HG03558 (cell line): ENCODE measurements around the gene METTL13.

Source experiments
- ATAC-seq: cut with Tn5 transposase; IDR thresholded peaks from one replicate; pipeline ENCODE4 v1.9.1; 2021; ENCODE audit warnings: moderate number of reproducible peaks; ENCODE audit not compliant: unreplicated experiment; ENCODE audit errors: extremely low read depth

Gene METTL13

DNA sequence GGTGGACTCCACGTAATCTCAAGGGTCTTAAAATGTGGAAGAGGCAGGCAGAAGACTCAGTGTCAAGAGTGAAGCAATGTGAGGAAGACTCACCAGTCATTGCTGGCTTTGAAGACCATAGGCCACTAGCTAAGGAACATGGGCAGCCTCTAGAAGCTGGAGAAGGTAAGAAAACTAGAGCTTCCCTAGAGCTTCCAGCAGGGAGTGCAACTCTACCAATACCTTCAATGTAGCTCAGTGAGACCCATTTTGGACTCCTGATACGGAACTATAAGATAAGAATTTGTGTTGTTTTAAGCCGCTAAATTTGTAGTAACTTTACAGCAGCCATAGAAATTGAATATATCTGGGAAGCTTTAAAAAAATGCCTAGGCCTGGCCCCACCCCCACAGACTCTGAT is 18.9 kb downstream of the METTL13 start:
- ATAC-seq, result no peak

DNA sequence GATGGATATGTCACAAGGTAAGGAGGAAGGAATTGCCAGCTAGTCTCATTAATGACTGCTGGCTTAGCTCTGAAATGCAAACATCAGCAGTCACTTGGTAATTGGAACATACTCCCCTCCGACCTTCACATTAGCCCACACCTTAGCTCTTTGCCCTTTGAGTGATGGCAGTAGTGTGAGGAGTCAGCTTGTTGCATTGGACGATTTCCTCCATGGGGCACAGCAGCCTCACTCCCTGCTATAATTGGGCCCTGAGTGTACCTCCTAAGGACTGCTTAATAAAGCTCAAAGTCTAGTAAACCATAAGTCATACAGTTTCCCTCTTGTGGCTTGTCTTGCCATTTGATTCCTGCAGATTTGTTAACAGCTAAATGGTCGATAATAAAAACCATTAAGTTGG is 19.4 kb downstream of the METTL13 start:
- ATAC-seq, result no peak

DNA sequence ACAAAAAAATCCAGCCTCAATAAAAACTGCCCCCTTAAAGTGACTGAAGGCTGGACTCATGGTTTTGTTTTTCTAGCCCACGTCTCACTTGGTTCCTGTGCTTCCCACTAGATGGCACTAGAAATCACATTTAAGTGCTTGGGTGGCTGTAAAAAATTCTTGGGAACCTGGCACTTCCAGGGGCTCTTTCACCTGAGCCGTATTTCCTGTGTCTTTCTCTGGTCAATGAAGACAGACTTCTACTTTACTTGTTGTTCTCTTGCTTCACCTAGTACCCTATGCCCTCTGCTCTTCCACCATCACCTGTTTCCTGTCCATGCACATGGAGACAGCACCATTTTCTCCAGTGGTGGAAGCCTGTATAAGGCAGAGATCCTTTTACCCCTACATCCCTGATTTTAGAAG is 20.0 kb downstream of the METTL13 start:
- ATAC-seq, result no peak

DNA sequence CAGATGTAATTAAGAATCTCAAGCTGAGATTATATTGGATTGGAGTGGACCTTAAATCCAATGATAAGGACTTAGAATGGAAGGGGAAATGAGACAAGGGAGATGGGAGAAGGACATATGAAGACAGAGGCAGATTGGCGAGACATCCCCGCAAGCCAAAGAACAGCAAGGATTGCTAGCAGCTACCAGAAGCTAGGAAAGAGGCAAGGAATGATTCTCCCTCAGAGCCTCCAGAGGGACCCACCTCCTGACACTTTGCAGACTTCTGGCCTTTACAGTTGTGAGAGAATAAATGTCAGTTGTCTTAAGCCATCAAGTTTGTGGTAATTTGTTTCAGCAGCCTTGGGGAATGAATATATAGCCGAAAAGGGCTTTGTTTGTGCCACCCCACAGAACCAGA is 20.7 kb downstream of the METTL13 start:
- no peak for ATAC-seq

DNA sequence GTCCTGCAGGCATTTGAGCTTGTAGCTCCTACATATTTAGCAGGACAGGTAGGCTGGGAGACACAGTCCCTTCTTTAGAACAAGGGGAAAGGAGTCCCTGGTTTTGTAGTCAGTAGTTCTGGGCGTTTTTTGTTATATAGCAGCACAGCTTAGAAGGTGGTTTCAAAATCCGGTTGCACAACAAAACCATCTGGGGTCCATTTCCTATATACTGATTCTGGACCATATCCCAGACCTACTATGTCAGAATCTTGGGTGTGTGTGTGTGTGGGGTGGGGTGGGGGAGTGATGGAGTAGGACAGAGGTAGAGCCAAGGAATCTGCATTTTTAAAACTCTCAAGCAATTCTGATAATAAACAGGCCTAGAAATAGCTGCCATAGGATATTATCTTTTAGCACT is 21.6 kb downstream of the METTL13 start:
- ATAC-seq, result no peak

DNA sequence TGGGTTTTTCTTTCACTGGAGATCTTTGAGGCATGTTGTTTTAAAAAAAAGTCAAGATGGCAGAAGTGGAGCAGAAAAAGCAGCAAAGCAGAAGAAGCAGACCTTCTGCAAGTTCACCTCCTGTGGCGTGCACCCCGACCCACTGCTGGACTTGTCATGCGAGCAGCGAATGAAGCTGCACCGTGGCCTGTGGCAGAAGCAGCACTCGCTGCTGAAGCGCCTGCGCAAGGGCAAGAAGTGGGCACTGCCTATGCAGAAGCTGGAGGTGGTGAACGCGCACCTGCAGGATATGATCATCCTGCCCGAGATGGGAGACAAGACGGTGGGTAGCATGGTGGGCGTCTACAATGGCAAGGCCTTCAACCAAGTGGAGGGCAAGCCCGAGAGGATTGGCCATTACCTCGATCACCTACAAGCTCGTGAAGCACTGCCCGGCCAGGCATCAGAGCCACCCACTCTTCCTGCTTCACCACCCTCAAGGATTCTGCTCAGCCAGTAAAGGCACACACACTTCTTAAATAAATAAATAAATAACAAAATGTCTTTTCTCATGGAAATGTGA is 22.1 kb downstream of the METTL13 start:
- no peak for ATAC-seq

DNA sequence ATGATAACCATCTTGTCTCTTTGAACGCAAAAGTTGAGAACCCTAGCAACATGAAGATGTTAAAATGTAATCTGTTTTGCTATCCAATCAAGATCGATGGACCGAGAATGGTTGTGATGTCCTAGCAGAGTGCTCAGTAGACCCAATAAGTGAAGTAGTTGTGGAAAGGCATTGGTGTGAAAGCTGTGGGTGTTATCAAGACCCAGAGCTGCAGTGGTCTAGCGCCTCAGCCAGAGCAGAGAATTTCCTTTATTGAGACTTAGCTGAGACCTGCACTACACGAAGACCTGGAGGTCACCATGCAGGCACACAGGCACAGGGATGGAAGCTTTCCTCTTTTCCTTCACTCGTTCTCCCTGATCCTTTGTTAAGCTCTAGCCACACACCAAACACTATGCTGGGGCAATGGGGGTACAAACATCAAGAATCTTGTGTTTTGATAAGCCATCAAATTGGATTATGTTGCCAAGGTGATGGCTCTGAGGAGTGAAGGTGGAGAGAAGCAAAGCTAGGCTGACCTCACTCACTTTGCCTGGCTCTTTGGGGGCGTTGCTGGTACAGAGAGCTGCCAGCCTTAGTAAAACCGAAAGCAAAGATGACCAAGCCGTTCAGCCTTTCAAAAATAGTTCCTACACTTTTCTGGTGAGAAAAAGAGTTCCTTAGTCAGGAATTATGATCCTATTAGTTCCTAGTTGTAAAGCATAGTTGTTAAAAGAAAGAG is 24.1 kb downstream of the METTL13 start:
- ATAC-seq, result peak; percentile 69

DNA sequence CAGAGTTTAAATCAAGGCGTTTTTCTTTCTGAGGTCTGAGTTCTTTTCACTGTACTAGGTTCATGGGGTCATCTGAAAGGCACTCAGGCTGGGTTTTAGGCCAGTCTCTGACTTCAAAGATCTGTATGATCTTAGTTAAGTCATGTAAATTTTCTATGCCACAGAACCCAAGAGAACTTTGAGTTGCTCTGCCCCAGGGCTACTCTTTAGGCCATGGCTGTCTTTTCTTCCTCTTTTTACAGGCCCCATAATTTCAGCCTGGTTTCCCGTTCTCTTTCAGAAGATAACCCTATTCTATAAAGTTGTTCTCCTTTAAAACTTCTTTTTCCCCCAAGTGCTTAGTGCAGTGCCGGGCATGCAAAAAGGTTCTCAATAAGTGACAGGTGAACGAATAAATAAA is 26.1 kb downstream of the METTL13 start:
- no peak for ATAC-seq

DNA sequence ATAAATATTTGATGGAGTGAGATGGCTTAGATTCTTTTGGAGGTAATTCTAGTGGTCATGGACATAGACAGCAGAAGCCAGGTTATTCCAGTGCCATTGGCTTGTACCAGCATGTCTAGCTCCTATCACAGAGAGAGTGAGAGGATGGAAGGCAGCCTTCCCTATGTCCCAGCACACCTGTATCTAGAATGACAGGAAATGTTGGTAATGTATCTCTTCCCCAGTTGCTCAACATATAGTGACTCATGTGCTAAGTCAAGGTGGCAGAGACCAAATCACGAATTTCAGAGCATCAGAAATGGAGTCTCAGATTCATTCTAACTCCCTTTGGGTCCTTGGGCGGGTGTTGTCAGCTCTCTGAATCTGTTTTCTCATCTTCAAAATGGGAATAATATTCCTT is 28.4 kb downstream of the METTL13 start:
- no peak for ATAC-seq

DNA sequence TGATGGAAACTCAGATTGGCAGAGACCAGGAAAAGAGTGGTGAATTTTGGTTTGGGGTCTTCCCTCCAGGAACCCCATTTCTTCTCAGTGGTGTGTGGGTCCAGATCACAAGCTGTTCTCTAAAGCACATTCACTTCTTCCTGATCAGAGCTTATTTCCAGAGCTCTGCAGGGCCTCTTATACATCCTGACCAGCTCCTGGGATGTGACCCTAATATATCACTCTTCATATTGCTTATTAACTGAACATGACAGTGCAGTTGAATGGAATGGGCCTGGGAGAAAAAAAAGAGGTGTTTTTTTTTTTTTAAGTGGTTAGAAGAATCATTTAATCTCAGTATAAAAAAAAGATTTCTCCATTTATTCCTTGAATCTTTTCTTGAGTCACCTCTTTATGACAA is 30.2 kb downstream of the METTL13 start:
- ATAC-seq, result no peak

DNA sequence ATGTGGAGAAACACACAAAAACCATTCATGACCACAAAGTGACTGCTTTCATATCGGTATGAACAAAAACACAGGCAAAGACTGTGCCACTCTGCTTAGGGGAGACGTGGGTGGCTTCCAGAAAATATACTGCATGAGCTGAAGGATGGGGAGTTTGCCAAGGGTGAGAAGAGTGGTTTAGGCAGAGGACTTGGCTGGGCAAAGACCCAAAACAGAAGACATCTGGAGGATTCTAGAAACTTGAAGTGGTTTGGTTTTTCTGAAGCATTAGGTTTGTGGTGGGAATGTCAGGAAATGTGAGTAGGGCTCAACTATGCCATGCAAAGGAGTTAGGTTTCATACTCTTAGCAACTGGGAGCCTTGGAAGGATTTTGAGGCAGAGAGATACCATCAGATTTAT is 33.2 kb downstream of the METTL13 start:
- ATAC-seq, result no peak

DNA sequence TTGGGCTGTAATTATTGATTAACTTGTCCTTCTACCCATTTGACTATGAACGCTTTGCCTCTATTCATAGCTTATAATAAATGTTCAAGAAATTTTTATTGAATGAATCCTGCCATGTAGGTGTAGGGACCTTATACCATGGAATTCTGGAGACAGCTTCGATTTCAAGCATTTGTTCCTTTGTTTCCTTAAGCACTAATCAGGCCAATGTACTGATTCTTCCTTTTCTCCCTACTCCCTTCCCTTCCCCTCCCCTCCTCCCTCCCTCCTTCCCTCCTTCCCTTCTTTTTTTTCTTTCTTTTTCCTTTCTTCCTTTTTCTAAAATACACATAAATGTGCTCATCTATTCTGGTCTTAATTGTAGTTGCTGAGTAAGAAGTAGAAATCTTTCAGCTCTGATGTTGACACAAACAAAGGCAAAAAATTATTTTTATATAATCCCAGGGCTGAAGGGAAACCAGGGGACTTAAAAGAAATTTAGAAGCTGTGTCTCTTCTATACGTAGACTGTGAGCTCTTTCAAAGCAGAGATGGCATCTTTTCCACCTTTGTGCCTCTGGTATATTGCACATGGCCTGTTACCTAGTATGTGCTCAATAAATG is 34.9 kb downstream of the METTL13 start:
- ATAC-seq, result no peak

DNA sequence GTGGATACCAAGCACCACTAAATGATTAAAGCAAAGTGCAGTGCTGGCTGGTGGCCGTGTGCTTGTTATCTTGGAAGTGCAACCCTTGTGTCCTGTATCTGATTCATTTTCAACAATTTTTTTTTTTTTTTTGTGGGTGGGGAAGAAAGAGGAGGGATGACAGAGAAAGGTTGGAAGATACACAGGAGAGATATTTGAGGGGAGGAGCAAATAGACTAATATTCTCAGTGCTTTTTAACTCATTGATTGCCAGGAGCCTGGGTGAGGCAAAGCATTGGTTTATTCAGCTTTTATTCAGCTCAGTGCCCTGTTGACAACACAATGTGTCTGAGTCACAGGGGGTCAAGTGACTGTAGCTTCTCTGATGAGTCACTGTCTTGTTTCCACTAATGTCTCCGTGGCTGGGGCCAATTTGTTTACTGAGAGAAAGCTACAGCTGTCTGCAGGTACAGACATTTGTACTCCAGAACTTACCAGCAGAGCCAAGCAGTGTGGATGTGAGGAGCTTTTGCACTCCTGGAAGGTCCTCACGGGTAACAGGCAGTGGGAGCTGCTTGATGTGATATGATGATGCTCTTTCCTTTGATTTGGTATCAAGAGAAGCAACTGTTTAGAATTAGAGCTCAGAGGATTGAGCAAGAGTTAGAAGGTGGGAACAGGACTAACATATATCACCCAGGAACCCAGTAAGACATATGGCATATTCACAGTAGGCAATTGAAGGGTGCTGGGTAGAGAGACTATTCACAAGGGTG is 36.2 kb downstream of the METTL13 start:
- peak; percentile 86 for ATAC-seq

DNA sequence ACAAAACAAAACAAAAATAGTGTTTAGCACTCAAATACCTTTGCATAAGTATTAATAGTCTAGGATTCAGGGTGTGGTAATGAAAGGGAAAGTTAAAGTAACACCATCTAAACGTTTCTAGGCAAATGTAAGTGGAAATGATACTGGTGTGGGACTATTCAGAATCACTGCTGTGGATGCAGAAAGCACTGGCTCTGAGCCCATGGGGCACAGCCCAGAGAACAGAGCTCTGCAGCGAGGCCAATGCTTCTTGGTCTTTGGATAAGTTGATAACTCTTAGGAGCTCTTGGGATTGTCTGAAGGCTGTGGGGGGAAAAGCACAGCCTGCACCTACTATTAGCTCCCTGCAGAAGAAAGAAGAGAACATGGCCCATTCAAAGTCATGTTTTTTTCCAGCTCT is 38.5 kb downstream of the METTL13 start:
- no peak for ATAC-seq

DNA sequence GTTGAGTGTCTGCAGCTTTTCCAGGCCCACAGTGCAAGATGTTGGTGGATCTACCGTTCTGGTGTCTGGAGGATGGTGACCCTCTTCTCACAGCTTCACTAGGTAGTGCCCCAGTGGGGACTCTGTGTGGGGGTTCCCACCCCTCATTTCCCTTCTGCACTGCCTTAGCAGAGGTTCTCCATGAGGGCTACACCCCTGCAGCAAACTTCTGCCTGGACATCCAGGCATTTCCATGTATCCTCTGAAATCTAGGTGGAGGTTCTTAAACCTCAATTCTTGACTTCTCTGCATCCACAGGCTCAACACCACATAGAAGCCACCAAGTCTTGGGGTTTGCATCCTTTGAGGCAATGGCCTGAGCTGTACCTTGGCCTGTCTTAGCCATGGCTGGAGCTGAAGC is 45.5 kb downstream of the METTL13 start:
- ATAC-seq, result no peak

DNA sequence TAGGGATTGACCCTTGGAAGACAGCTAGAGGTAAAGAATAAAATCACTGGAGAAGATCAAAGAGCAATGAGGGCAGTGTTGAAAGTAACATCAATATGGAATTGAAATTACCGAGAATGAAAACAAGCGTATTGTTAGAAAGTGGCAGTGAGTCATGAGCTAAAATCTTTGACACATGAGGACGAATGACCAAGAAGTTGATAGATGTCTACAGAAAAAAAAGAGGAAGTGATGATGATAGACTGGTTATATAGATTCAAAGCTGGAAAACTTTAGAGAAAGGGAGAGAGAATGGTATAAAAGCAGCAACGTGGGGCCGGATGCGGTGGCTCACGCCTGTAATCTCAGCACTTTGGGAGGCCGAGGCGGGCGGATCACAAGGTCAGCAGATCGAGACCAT is 47.3 kb downstream of the METTL13 start:
- ATAC-seq, result no peak

DNA sequence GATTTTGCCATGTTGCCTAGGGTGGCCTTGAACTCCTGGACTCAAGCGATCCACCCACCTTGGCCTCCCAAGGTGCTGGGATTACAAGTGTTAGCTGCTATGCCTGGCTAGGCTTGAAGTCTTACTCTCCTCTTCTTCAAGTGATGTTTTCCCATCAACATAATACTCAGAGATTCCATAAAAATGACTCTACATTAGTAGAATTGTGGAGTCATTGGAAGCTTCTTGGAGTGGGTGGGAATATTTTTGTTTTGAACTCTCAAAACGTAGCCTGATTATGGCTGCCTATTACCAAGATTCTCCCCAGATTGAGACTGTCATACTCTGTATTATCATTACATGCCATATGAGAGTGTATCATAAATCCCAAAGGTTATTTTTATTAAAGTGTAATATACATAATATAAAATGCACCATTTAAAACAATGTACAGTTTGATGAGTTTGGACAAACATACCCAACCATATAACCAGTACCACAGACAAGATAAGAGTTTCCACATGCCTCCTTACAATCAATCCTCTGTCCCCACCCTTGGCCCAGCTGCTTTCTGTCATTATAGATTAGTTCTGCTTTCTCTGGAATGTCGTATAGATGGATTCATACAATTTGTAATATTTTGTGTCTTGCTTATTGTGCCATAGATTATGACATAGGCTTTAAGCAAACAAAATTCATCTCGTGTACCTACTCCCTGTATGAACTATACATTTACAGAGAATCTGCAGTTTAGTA is 51.8 kb downstream of the METTL13 start:
- ATAC-seq, result no peak

DNA sequence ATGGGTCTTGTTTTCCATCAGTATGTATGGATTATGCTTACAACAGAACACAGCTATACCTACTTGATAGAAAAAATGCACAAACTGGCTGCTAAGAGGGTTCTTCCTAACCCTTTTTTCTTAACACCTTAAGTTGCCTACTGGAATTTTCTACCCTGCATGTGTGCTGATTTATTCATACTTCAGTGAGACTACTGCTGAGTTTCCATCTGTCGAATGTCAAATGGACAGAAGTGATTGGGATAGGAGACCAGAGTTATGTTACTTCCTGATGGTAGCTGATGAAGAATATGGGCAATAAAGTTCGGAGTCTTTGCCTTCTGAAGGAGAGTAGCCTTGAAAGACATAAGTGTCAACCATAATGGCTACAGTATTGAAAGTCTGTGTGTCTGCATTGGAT is 53.4 kb downstream of the METTL13 start:
- ATAC-seq, result no peak

DNA sequence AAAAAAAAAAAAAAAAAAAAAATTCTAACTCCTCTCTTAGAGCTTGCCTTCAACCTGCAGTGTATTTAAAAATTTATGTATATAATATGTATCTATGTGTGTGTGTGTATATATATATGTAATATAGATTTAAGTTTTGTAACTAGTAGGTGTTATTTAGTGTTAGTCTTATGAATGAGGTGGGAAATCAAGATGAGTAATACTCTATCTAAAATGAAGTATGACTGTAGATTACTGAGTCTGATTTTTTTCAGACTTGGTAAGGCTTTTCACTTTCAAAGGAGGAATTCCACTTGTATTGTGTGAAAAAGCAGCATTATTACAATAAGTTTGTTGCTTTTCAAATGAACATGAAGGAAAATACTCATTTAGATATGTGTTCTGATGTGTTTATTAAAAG is 54.4 kb downstream of the METTL13 start:
- ATAC-seq, result no peak

DNA sequence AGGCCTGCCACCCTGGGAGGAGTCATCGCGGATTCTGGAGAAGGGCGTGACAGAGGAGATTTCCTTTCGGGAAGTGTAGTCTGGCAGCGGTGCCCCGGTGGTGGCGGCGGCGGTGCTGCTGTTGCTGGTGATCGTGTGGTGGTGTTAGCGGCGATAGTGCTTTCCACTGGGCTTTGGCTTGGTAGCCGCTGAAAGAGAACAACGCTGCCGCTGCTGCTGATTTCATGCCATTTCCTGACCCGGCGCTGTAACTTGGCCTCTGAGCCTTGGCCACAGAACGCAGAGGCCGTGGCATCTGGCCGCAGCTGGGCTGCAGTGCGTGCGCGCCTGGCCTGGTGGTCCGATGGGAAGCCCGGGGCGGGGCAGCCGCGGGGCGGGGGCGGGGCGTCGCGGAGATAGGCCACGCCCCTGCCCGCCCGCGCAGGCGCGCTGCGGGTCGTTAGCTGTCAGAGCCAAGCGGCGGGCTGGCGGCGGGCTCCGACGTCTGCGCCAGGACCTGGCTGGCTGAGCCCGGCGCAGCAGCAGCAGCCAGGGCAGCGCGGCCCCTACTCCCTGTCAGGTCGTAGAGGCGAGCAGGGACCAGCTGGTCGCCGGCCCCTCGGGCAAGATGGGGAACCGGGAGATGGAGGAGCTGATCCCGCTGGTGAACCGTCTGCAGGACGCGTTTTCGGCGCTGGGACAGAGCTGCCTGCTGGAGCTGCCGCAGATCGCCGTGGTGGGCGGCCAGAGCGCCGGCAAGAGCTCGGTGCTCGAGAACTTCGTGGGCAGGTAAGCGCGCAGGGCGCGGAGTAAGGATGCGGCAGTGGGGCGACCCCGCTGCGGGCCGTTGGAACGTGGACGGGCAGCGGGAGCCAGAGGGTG is 59.8 kb downstream of the METTL13 start, which contains the start of gene DNM3:
DNM3 (plus strand) TSS at position 449 of the 861 bp plus-strand sequence; CDS start at position 608, 159 bp downstream.
- peak; percentile 55 for ATAC-seq
